Liver (tissue), 9 donors: ENCODE results near the gene KRTAP4-3. TPM values are rescaled to one million over a fixed set of nuclear protein-coding genes. Genes with fewer than 3 reads are reported as not detected.

Experiments used
- DNase-seq: peaks from one replicate; pipeline ENCODE4 v3.0.0-alpha.2; 2017; ENCODE audit warnings: low spot score
- H3K27ac ChIP-seq, 2 donors: one replicate each; pipeline ENCODE4 v1.7.0; 2013; ENCODE audit warnings: inconsistent platforms in 2 of 2, low read length in 2 of 2, control low read depth in 1 of 2, low read depth in 1 of 2, mild to moderate bottlenecking in 1 of 2
- H3K27me3 ChIP-seq, 4 donors: one replicate each; pipeline versions ENCODE4 v1.6.1 to v1.7.0; 2013; ENCODE audit warnings: low read length in 3 of 4, inconsistent platforms in 1 of 4, mild to moderate bottlenecking in 1 of 4, moderate library complexity in 1 of 4; ENCODE audit not compliant: control insufficient read depth in 4 of 4, insufficient read depth in 4 of 4
- H3K36me3 ChIP-seq, 4 donors: one replicate each; pipeline versions ENCODE4 v1.6.1 to v1.7.0; 2013; ENCODE audit warnings: low read length in 3 of 4, mild to moderate bottlenecking in 3 of 4, low read depth in 1 of 4, moderate library complexity in 1 of 4; ENCODE audit not compliant: control insufficient read depth in 4 of 4, insufficient read depth in 3 of 4
- H3K4me1 ChIP-seq, 4 donors: one replicate each; pipeline versions ENCODE4 v1.6.1 to v1.7.0; 2013; ENCODE audit warnings: low read length in 3 of 4, mild to moderate bottlenecking in 3 of 4, moderate library complexity in 1 of 4; ENCODE audit not compliant: control insufficient read depth in 4 of 4, insufficient read depth in 4 of 4
- H3K4me3 ChIP-seq, 3 donors: one replicate each; pipeline versions ENCODE4 v1.6.1 to v1.7.0; 2013; ENCODE audit warnings: low read length in 3 of 3, control low read depth in 1 of 3, low read depth in 1 of 3, mild to moderate bottlenecking in 1 of 3
- H3K9ac ChIP-seq, 2 donors: one replicate each; pipeline ENCODE4 v1.7.0; 2013; ENCODE audit warnings: low read length in 2 of 2, mild to moderate bottlenecking in 2 of 2, moderate library complexity in 2 of 2, control low read depth in 1 of 2, low read depth in 1 of 2
- H3K9me3 ChIP-seq, 4 donors: one replicate each; pipeline versions ENCODE4 v1.6.1 to v1.7.0; 2013; ENCODE audit warnings: low read length in 3 of 4; ENCODE audit not compliant: control insufficient read depth in 4 of 4
- ATF3 ChIP-seq: IDR thresholded peaks from 2 replicates; pipeline ENCODE4 v1.6.1; 2016; ENCODE audit warnings: antibody characterized with exemption
- CTCF ChIP-seq: fragments of 150-350 bp; IDR thresholded peaks from 2 replicates; pipeline ENCODE4 v1.5.1; 2017; ENCODE audit warnings: improper control_type of control experiment, low read depth, low read length; ENCODE audit not compliant: missing input control
- EGR1 ChIP-seq, 2 donors: IDR thresholded peaks; 2 replicates each; pipeline ENCODE4 v1.6.1; 2016 to 2018; ENCODE audit warnings: antibody characterized with exemption in 2 of 2, low read depth in 2 of 2
- FOXA2 ChIP-seq: IDR thresholded peaks from 2 replicates; pipeline ENCODE4 v1.6.1; 2016; ENCODE audit warnings: antibody characterized with exemption
- GABPA ChIP-seq, 2 donors: IDR thresholded peaks in 1 of 2; conservative IDR thresholded peaks in 1 of 2; 2 replicates each; pipeline ENCODE4 v1.6.1; 2016; ENCODE audit warnings: antibody characterized with exemption in 2 of 2, mild to moderate bottlenecking in 1 of 2, moderate library complexity in 1 of 2
- HNF4G ChIP-seq: IDR thresholded peaks from 2 replicates; pipeline ENCODE4 v1.6.1; 2016; ENCODE audit warnings: antibody characterized with exemption
- JUND ChIP-seq, 2 donors: IDR thresholded peaks; 2 replicates each; pipeline ENCODE4 v1.6.1; 2016; ENCODE audit warnings: antibody characterized with exemption in 2 of 2
- MAX ChIP-seq: IDR thresholded peaks from 2 replicates; pipeline ENCODE4 v1.6.1; 2016; ENCODE audit warnings: antibody characterized with exemption
- RAD21 ChIP-seq, 2 donors: IDR thresholded peaks; 2 replicates each; pipeline ENCODE4 v1.6.1; 2016; ENCODE audit warnings: antibody characterized with exemption in 2 of 2, mild to moderate bottlenecking in 2 of 2
- REST ChIP-seq: IDR thresholded peaks from 2 replicates; pipeline ENCODE4 v1.6.1; 2016; ENCODE audit warnings: antibody characterized with exemption, mild to moderate bottlenecking
- RXRA ChIP-seq, 2 donors: IDR thresholded peaks; 2 replicates each; pipeline ENCODE4 v1.6.1; 2017 to 2018; ENCODE audit warnings: antibody characterized with exemption in 2 of 2, mild to moderate bottlenecking in 1 of 2
- SP1 ChIP-seq: IDR thresholded peaks from 2 replicates; pipeline ENCODE4 v1.6.1; 2018; ENCODE audit warnings: antibody characterized with exemption, mild to moderate bottlenecking
- TAF1 ChIP-seq: conservative IDR thresholded peaks from 2 replicates; pipeline ENCODE4 v1.6.1; 2016; ENCODE audit warnings: antibody characterized with exemption, mild to moderate bottlenecking
- YY1 ChIP-seq: IDR thresholded peaks from 2 replicates; pipeline ENCODE4 v1.6.1; 2016; ENCODE audit warnings: antibody characterized with exemption, mild to moderate bottlenecking
- ZBTB33 ChIP-seq: IDR thresholded peaks from 2 replicates; pipeline ENCODE4 v1.6.1; 2016; ENCODE audit warnings: antibody characterized with exemption
- WGBS: extraction: QIAGEN DNeasy Blood & Tissue Kit; methylation state at CpG from one replicate; pipeline ENCODE4 v1.1.7; 2013; 5-methylcytosine and 5-hydroxymethylcytosine counted together
- polyA plus RNA-seq, 2 donors: library from polyadenylated mRNA; stranded (reverse) in 1 of 2; unstranded in 1 of 2; fragments of 200-250 nt in 1 of 2; fragments of >200 nt in 1 of 2; fragmentation: Nextera tagmentation in 1 of 2; extraction: Ambion mirVana in 1 of 2; gene quantifications; one replicate each; pipeline versions ENCODE4 v1.2.1 to v1.2.3, GENCODE V29; 2013 to 2015
- total RNA-seq, 2 donors: library from RNA; depleted of rRNA; stranded (reverse); fragments of >200 nt; gene quantifications; one replicate each; pipeline ENCODE4 v1.2.3, GENCODE V29; 2014
- donor health status: healthy.
- donor health status: healthy.
- donor health status: healthy.
- donor health status: healthy.
- donor health status: healthy.

Gene KRTAP4-3
- total and polyA plus RNA-seq, 4 donors: not detected

GRCh38 chr17:41178341-41178740, 10.3 kb upstream of the KRTAP4-3 start:
- WGBS: 96% methylated on average over 3 of the region's 3 CpGs

GRCh38 chr17:41177727-41178271, 9.8 kb upstream of the KRTAP4-3 start, which contains the start of gene KRTAP4-2:
KRTAP4-2 (minus strand) TSS chr17:41178221; CDS start chr17:41178164, 57 bp downstream.
- Histone ChIP-seq H3K36me3 (no peaks in the 10 kb centered on the region), H3K9ac (no peak within 1 kb of the TSS), H3K27ac (no peak within 1 kb of the TSS), H3K4me3 (no peak within 1 kb of the TSS), H3K9me3 (no peaks in the 10 kb centered on the region), H3K4me1 (no peaks in the 10 kb centered on the region), H3K27me3 (peaks cover 0 to 3% (median 0%) of the 10 kb centered on the region in 4 donors)
- TF ChIP-seq RXRA (IDR thresholded peaks at IDR 0.05) (no peak), REST (no peak), FOXA2 (no peak), EGR1 (IDR thresholded peaks at IDR 0.05; ENCODE audit: low read depth in 2 of 2) (no peak), YY1 (no peak), ATF3 (no peak), SP1 (no peak), JUND (IDR thresholded peaks at IDR 0.05) (no peak), RAD21 (IDR thresholded peaks at IDR 0.05) (no peak), ZBTB33 (no peak), CTCF (no peak), GABPA (IDR thresholded peaks at IDR 0.05 in 1 of 2, conservative IDR thresholded peaks at IDR 0.05 in 1 of 2) (no peak), MAX (no peak), HNF4G (no peak)
- DNase-seq: no peak
- WGBS: 93% methylated on average over 7 of the region's 7 CpGs

More at GRCh38 chr17:41178341-41178740, 10.3 kb upstream of the KRTAP4-3 start:
- DNase-seq: no peak
- no peaks in the 10 kb centered on the region for H3K9me3 ChIP-seq
- peaks cover 0 to 3% (median 0%) of the 10 kb centered on the region in 4 donors for H3K27me3 ChIP-seq
- H3K9ac ChIP-seq: no peak overlapping the region
- TF ChIP-seq YY1: no peak
- TF ChIP-seq JUND (IDR thresholded peaks at IDR 0.05): no peak
- TF ChIP-seq TAF1: no peak
- no peak for TF ChIP-seq RAD21 (IDR thresholded peaks at IDR 0.05)
- H3K27ac ChIP-seq: no peak overlapping the region
- H3K4me3 ChIP-seq: no peak overlapping the region
- no peaks in the 10 kb centered on the region for H3K4me1 ChIP-seq
- no peaks in the 10 kb centered on the region for H3K36me3 ChIP-seq
